Measurements from ENCODE around the gene GABPA.
"Not testable (repeated sequence)": the region's sequence is repeated elsewhere in the genome, so short reads cannot be mapped to it uniquely, and the experiment has no call there.

The GABPA gene

GRCh38 chr21:25760061-25760460 is 25.3 kb downstream of the GABPA start:
- no peak overlapping the region for H3K4me3 ChIP-seq (ENCODE audit: low read depth, low read length)
- no peak for TF ChIP-seq CTCF (IDR thresholded peaks at IDR 0.05; ENCODE audit: insufficient read depth, low read depth, low read length, missing control alignments)
- no peak for DNase-seq (ENCODE audit: low read depth)

- no peak overlapping the region for H3K4me3 ChIP-seq (ENCODE audit: low read depth, low read length)
- no peak for TF ChIP-seq CTCF (IDR thresholded peaks at IDR 0.05; ENCODE audit: insufficient read depth, low read depth, low read length, missing control alignments)
- DNase-seq (ENCODE audit: low read depth) = no peak
Observed at GRCh38 chr21:25760677-25761076, 25.9 kb downstream of the GABPA start.

- H3K4me3 ChIP-seq (ENCODE audit: low read depth, low read length) = no peak overlapping the region
- no peak for TF ChIP-seq CTCF (IDR thresholded peaks at IDR 0.05; ENCODE audit: insufficient read depth, low read depth, low read length, missing control alignments)
- DNase-seq (ENCODE audit: low read depth) = no peak
Observed at GRCh38 chr21:25764065-25764464, 29.3 kb downstream of the GABPA start.

- DNase-seq (ENCODE audit: low read depth) = no peak
- H3K4me3 ChIP-seq (ENCODE audit: low read depth, low read length) = no peak overlapping the region
- no peak for TF ChIP-seq CTCF (IDR thresholded peaks at IDR 0.05; ENCODE audit: insufficient read depth, low read depth, low read length, missing control alignments)
Observed at GRCh38 chr21:25767921-25768320, 33.1 kb downstream of the GABPA start.

- TF ChIP-seq CTCF (IDR thresholded peaks at IDR 0.05; ENCODE audit: insufficient read depth, low read depth, low read length, missing control alignments) = no peak
Observed at GRCh38 chr21:25772686-25773085, 37.9 kb downstream of the GABPA start.

GRCh38 chr21:25776440-25776839 is 41.7 kb downstream of the GABPA start:
- H3K4me3 ChIP-seq (ENCODE audit: low read depth, low read length) = no peak overlapping the region
- TF ChIP-seq CTCF (IDR thresholded peaks at IDR 0.05; ENCODE audit: insufficient read depth, low read depth, low read length, missing control alignments) = no peak
- no peak for DNase-seq (ENCODE audit: low read depth)

More at GRCh38 chr21:25772686-25773085, 37.9 kb downstream of the GABPA start:
- H3K4me3 ChIP-seq (ENCODE audit: low read depth, low read length) = no peak overlapping the region
- no peak for DNase-seq (ENCODE audit: low read depth)

GRCh38 chr21:25778126-25778875 is 43.5 kb downstream of the GABPA start:
- H3K4me3 ChIP-seq (ENCODE audit: low read depth, low read length); DNase-seq (ENCODE audit: low read depth): not testable (repeated sequence)
